ENCODE data around the gene PREX1.

DNA sequence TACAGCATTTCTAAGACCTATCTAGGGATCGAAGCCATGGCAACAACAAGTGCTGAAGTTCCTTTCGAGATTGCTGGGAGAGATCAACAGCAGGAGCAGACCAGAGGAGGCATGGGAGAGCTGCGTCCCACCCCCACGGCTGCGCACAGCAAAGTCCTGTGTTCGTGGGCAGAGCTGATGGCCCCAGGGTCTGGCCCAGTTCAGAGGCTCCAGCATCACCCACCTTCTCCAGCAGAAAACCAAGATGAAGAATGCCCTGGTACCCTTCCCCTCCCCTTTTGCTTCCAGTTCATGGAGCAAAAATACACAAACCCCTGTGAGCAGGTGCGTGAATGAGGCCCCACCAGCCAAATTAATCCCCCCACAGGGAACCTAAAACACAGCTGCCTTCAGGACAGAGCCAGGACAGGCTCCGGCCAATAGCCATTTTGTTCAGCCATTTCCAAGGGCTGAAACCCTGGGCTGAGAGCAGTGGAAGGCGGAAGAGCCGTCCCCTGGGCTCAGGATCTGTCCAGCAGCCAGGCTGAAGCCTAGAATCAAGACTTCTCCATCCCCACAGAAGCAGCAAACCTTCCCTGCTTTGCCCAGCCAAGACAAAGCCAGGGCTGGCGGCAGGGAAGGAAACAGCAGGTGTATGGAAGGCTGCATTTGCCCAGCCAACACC is 102.8 kb downstream of the PREX1 start:
- no peak for TF ChIP-seq CTCF (IDR thresholded peaks at IDR 0.05)
- no peak for TF ChIP-seq POLR2A (IDR thresholded peaks at IDR 0.05)
